ENCODE data around the gene KPNA6.
"Not testable (repeated sequence)": the region's sequence is repeated elsewhere in the genome, so short reads cannot be mapped to it uniquely, and the experiment has no call there.

KPNA6 gene

DNA sequence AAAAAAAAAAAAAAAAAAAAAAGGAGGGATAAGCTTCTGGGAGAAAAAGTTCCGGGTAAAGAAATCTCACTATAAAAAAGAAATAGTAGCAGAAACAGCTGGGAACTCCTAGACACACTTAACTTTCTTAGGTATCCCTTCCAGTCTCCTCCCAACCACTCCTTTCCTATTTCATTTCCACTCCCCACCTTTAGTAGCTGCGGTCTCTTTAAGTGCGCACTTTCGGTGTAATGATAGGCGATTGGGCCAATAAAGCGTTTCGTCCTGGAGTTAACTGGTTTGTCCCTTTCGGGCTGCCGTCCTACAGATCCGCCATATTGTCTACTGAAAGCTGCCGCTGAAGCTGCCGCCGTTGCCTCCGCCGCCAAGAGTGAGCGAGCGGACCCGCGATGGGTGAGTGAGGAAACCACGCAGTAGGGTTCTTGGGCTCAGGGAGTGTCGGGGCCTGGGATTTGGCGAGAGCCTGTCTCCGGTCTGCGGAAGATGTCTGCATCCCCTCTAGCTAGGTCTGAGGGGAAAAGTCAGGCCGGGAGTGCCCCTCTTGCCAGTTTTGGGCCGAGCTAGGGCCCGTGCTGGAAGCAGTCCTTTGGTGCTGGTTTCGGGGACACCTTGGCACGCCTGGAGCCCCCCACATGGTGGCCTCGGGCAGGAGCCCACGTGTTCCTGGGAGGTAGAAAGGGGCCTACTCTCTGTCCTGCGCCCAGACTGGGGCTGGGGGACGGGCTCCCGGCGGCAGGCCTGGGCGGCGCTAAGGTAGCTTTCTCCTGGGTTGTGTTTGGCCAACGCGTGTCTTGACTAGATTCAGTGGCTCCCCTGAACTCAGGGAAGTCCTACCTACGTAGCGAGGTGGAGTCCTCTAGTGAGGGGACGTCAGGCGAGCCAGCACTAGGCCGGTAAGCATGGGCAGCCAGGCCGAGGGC is at the start of gene KPNA6:
Gene KPNA6 (plus strand): TSS at position 315 of the 920 bp plus-strand sequence. CDS start 75 bp downstream, at position 390.
- peak; percentile 82 to 88 (median 82) for DNase-seq (ENCODE audit: low read depth in 2 of 3, low spot score in 1 of 3)

- no peak for DNase-seq (ENCODE audit: low read depth in 2 of 3, low spot score in 1 of 3)
These were observed 46.9 kb upstream of the KPNA6 start for GRCh38 chr1:32060914-32061313.

DNA sequence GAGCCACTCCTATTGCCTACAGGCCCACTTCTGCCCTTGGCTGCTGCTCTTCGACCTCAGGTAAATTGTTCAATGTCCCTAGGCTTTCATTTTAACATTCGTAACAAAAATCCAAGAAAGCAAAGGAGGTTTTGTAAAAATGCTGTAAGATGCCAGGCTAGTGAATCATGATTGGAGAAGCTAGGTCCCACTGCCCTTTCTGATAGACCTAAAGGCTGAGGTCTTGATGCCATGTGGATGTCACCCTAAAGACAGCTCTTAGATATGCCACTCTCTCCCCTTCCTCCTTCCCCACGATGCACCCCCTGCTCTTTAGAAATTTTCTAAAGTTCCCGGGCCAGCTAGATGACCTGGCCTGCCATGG is 45.0 kb upstream of the KPNA6 start:
- no peak for DNase-seq (ENCODE audit: low read depth in 2 of 3, low spot score in 1 of 3)

- DNase-seq (ENCODE audit: low read depth in 2 of 3, low spot score in 1 of 3): no peak
These were observed 44.6 kb upstream of the KPNA6 start for GRCh38 chr1:32063261-32063681.

DNA sequence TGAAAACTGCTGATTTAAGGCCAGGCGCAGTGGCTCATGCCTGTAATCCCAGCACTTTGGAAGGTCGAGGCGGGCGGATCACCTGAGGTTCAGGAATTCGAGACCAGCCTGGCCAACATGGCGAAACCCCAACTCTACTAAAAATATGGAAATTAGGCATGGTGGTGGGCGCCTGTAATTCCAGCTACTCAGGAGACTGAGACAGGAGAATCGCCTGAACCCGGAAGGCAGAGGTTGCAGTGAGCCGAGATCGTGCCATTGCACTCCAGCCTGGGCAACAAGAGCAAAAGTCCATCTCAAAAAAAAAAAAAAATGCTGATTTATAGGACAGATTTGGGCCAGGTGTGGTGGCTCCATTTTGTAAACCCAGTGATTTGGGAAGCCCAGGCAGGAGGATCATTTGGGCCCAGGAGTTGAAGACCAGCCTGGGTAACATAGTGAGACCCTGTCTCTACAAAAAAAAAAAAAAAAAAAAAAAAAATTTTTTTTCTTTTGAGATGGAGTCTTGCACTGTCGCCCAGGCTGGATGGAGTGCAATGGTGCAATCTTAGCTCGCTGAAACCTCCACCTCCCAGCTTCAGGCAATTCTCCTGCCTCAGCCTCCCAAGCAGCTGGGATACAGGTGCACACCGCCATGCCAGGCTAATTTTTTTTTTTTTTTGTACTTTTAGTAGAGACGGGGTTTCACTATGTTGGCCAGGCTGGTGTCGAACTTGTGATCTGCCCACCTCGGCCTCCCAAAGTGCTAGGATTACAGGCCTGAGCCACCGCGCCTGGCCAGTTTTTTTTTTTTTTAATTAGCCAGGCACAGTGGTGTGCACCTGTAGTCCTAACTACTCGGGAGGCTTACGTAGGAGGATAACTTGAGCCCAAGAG is 42.0 kb upstream of the KPNA6 start:
- not testable (repeated sequence) for DNase-seq (ENCODE audit: low read depth in 2 of 3, low spot score in 1 of 3)

DNA sequence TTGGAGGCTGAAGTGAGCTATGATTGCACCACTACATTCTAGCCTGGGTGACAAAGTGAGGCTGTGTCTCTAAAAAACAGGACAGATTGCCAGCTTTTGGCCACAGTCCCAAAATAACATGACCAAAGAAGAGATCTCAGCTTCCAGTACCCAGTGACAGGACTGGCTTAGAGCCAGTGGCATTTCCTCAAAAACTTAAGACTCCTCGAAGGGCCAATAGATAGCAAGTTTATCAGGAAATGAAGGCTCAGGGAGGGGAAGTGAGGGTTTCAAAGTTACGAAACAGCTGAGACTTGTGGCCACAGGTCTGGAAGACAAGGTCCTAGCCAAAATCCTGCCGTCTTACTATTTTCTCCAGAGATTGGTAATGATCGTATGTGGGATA is 41.4 kb upstream of the KPNA6 start:
- DNase-seq (ENCODE audit: low read depth in 2 of 3, low spot score in 1 of 3): no peak

GRCh38 chr1:32068957-32069588 is 38.8 kb upstream of the KPNA6 start:
- no peak for DNase-seq (ENCODE audit: low read depth in 2 of 3, low spot score in 1 of 3)

DNA sequence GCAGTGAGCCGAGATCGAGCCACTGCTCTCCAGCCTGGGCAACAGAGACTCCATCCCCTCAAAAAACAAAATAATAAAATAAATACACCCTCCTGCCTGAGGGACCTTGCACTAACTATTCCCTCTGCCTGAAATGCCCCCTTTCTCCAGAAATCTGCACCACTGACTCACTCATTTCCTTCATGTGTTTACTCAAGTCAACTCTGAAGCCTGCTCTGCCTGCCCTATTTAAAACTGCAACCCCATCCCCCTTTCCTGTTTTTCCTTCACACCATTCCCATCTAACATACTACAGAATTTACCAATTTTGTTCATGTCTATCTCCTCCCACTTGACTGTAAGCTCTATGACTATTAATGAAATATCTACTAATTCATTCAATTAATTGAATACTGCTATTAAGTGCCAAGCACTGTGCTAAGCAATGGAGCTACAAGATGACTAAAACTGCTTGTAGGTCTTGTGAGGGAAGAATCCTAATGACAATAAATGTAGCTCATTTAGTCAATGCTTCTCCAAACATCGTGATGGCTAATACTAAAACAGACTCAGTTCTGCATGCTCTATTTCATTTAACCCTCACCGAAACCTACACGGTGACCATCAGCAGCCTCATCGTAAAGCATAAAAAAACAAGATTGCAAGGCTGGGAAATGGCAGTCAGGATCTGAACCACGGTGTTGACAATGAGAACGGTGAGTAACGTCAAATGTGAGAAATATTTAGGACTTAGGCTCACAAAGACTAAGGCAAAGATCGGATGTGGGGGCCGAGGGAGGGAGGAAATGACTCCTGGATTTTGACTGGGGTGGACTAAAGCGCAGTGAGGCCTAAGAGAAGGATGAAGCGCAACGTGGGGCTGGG is 35.9 kb upstream of the KPNA6 start:
- DNase-seq (ENCODE audit: low read depth in 2 of 3, low spot score in 1 of 3): peak in 2 of 3 donors; percentile 22 to 25

GRCh38 chr1:32072622-32073298 is 35.1 kb upstream of the KPNA6 start, which contains the start of gene TMEM39B:
Gene TMEM39B (plus strand): TSS chr1:32072939. CDS start chr1:32073048, 109 bp downstream.
- DNase-seq (ENCODE audit: low read depth in 2 of 3, low spot score in 1 of 3): peak; percentile 89 to 92 (median 91)

DNA sequence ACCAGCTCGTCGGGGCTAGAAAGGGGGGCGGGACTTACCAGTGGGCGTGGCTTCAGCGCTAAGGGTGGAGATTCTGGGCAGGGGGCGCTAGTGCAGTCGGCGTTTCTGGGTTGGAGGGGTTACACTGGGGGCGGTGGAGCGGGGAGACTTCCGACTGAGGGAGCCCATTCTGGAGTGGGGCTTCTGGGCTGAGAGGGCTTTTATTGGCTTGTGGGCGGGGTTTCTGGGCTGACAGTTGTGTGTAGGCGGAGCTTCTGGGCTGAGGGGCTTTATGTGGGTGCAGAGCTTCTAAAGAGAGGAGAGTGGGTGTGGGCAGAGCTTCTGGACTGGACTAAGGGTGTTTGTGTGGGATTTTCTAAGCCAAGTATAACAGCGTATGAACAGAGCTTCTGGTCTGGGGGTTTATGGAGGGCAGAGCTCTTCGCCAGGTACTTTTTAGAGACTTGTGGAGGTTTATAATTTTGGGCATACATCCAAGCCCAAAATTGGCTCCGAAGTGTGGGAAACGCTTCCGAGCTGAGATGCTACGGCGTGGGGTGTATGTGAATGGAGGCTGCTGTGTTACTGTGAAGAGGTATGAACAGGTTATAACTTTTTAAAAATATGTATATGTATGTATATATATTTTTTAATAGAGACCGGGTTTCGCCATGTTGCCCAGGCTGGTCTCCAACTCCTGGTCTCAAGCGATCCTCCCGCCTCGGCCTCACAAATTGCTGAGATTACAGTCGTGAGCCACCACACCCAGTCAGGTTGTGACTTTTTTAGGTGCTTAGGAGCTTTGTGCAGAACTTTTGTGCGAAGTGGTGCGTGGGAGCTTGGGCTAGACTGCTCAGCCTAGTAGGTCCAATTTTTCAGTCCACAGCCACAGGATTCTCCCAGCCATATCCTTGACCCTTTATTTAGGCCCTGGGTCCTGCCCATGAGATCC is 34.3 kb upstream of the KPNA6 start:
- DNase-seq (ENCODE audit: low read depth in 2 of 3, low spot score in 1 of 3): no peak

DNA sequence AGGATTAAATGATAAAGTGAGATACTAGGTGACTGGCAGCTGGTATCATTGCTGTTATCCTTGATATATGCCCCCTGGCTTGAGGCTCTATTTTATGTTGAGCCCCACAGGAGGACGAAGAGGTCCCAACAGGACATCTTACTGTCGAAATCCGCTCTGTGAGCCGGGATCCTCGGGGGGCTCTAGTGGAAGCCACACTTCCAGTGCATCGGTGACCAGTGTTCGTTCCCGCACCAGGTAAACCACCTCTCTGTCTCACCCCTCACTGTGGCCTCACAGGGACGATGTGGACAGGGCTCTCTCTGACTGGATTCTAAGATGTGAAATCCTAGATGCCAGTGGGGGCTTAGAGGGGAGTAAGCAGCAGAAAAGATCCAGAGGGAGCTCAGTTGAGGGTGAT is 33.0 kb upstream of the KPNA6 start:
- no peak for DNase-seq (ENCODE audit: low read depth in 2 of 3, low spot score in 1 of 3)

GRCh38 chr1:32077451-32077850 is 30.4 kb upstream of the KPNA6 start:
- DNase-seq (ENCODE audit: low read depth in 2 of 3, low spot score in 1 of 3): no peak

- DNase-seq (ENCODE audit: low read depth in 2 of 3, low spot score in 1 of 3): no peak
These were observed 25.8 kb upstream of the KPNA6 start for GRCh38 chr1:32082022-32082421.

DNA sequence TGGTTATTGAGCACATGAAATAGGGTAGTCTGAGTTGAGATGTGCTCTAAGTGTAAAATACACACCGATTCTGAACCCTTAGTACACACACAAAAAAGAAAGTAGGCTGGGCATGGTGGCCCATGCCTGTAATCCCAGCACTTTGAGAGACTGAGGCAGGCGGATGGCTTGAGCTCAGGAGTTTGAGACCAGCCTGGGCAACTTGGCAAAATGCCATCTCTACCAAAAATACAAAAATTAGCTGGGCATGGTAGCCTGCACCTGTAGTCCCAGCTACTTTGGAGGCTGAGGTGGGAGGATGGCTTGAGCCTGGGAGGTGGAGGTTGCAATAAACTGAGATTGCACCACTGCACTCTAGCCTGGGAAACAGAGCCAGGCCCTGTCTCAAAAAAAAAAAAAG is 21.5 kb upstream of the KPNA6 start:
- DNase-seq (ENCODE audit: low read depth in 2 of 3, low spot score in 1 of 3): not testable (repeated sequence)

DNA sequence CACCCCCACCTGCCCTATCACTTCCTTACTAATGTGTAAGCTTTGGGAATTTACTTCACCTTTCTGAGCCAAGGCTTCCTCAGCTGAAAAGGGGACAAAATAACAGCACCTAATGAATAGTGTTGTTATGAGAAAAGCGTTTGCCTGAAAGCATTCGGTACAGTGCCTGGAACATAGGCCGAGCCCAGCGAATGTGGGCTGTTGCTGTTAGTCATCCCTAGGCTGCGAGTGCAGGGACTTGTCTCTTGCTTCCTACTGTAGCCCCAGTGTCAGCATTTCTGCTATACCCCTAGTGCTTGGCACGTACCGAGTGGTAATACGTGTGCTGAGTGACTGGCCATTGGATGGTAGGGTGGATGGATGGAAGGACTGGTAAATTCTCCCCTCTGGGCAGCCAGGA is 16.7 kb upstream of the KPNA6 start:
- no peak for DNase-seq (ENCODE audit: low read depth in 2 of 3, low spot score in 1 of 3)

DNA sequence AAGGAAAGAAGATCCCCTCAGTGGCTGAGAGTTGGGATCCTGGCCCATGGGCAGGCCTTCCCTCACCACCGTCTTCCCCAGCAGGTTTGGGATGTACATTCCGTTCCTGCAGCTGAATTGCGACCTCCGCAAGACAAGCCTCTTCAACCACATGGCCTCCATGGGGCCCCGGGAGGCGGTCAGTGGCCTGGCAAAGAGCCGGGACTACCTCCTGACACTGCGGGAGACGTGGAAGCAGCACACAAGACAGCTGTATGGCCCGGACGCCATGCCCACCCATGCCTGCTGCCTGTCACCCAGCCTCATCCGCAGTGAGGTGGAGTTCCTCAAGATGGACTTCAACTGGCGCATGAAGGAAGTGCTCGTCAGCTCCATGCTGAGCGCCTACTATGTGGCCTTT is 16.3 kb upstream of the KPNA6 start:
- no peak for DNase-seq (ENCODE audit: low read depth in 2 of 3, low spot score in 1 of 3)

- no peak for DNase-seq (ENCODE audit: low read depth in 2 of 3, low spot score in 1 of 3)
These were observed 12.9 kb upstream of the KPNA6 start for GRCh38 chr1:32094746-32095521.

GRCh38 chr1:32099426-32099825 is 8.4 kb upstream of the KPNA6 start:
- DNase-seq (ENCODE audit: low read depth in 2 of 3, low spot score in 1 of 3): no peak
